Hindlimb muscle (tissue), 1 donor: Measurements from ENCODE around the gene MTA2. TPM values are rescaled to one million over a fixed set of nuclear protein-coding genes. Genes with fewer than 3 reads are reported as not detected.

Experiments used
- DNase-seq: peaks from one replicate; pipeline ENCODE4 v3.0.0-alpha.2; 2013
- polyA plus RNA-seq: library from polyadenylated mRNA; unstranded; fragments of 120-200 nt; gene quantifications from one replicate; pipeline ENCODE4 v1.2.1, GENCODE V29; 2013; ENCODE audit not compliant: insufficient read length

The MTA2 gene
- polyA plus RNA-seq, 1 donor = 42.0 TPM

- peak; percentile 75 for DNase-seq
Measured at GRCh38 chr11:62546244-62546928, 55.3 kb downstream of the MTA2 start, which contains the start of gene AHNAK. TSS of gene AHNAK (minus strand) at chr11:62546806. CDS start at chr11:62536098, 10,708 bp downstream.

- peak; percentile 95 for DNase-seq
Measured at GRCh38 chr11:62545437-62546243, 56.0 kb downstream of the MTA2 start.

GRCh38 chr11:62544581-62545436 is 56.9 kb downstream of the MTA2 start:
- no peak for DNase-seq

- no peak for DNase-seq
Measured at GRCh38 chr11:62543680-62544444, 57.8 kb downstream of the MTA2 start.

Other genes with a start within 250 kb of the MTA2 start
- not detected for gene SCGB1A1, start 182.8 kb downstream of the MTA2 start, polyA plus RNA-seq
- gene AHNAK, start 55.1 kb downstream of the MTA2 start, polyA plus RNA-seq = 359 TPM
- gene EEF1G, start 28.0 kb downstream of the MTA2 start, polyA plus RNA-seq = 3,451 TPM
- gene TUT1, start 10.3 kb downstream of the MTA2 start, polyA plus RNA-seq = 16.9 TPM
- 20.7 TPM for gene EML3, start 10.9 kb upstream of the MTA2 start, polyA plus RNA-seq
- gene ROM1, start 11.4 kb upstream of the MTA2 start, polyA plus RNA-seq = 0.90 TPM
- 21.4 TPM for gene B3GAT3, start 20.1 kb upstream of the MTA2 start, polyA plus RNA-seq
- gene GANAB, start 44.7 kb upstream of the MTA2 start, polyA plus RNA-seq = 161 TPM
- 13.3 TPM for gene INTS5, start 51.4 kb upstream of the MTA2 start, polyA plus RNA-seq
- 31.3 TPM for gene C11orf98, start 63.3 kb upstream of the MTA2 start, polyA plus RNA-seq
- gene CSKMT, start 63.4 kb upstream of the MTA2 start, polyA plus RNA-seq = 3.3 TPM
- 5.8 TPM for gene UQCC3, start 69.8 kb upstream of the MTA2 start, polyA plus RNA-seq
- gene LBHD1, start 70.4 kb upstream of the MTA2 start, polyA plus RNA-seq = 7.1 TPM
- gene UBXN1, start 77.2 kb upstream of the MTA2 start, polyA plus RNA-seq = 143 TPM
- gene LRRN4CL, start 87.7 kb upstream of the MTA2 start, polyA plus RNA-seq = 14.2 TPM
- gene BSCL2, start 105.6 kb upstream of the MTA2 start, polyA plus RNA-seq = 20.8 TPM
- 0.61 TPM for gene GNG3, start 105.8 kb upstream of the MTA2 start, polyA plus RNA-seq
- 43.6 TPM for gene HNRNPUL2, start 125.6 kb upstream of the MTA2 start, polyA plus RNA-seq
- gene TTC9C, start 126.6 kb upstream of the MTA2 start, polyA plus RNA-seq = 28.3 TPM
- 4.0 TPM for gene ZBTB3, start 152.3 kb upstream of the MTA2 start, polyA plus RNA-seq
- gene POLR2G, start 159.7 kb upstream of the MTA2 start, polyA plus RNA-seq = 83.5 TPM
- gene TAF6L, start 169.5 kb upstream of the MTA2 start, polyA plus RNA-seq = 20.3 TPM
- 29.2 TPM for gene TMEM179B, start 185.5 kb upstream of the MTA2 start, polyA plus RNA-seq
- gene TMEM223, start 190.1 kb upstream of the MTA2 start, polyA plus RNA-seq = 16.7 TPM
- 75.4 TPM for gene NXF1, start 203.6 kb upstream of the MTA2 start, polyA plus RNA-seq
- 31.7 TPM for gene STX5, start 230.2 kb upstream of the MTA2 start, polyA plus RNA-seq
- not detected for gene TEX54, start 231.0 kb upstream of the MTA2 start, polyA plus RNA-seq
- 37.2 TPM for gene WDR74, start 237.7 kb upstream of the MTA2 start, polyA plus RNA-seq